Subcutaneous adipose tissue (tissue), 4 donors: Measurements from ENCODE around the gene PLD1. TPM values are rescaled to one million over a fixed set of nuclear protein-coding genes. Genes with fewer than 3 reads are reported as not detected.

ENCODE experiments used
- CTCF ChIP-seq: fragments of 450-650 bp; IDR thresholded peaks from one replicate; pipeline ENCODE4 v1.5.1; 2016; ENCODE audit warnings: low read depth, mild to moderate bottlenecking, control low read depth, antibody characterized with exemption, moderate library complexity
- total RNA-seq, 4 donors: library from RNA; depleted of rRNA; stranded (reverse); fragments of >200 nt; gene quantifications; one replicate each; pipeline ENCODE4 v1.1.0, GENCODE V29; 2016

Gene PLD1
- total RNA-seq, 4 donors from 2014 or later, result 20.5 to 48.2 (median 26.9) TPM

GRCh38 chr3:171828902-171829770 is 18.9 kb upstream of the PLD1 start:
- TF ChIP-seq CTCF, result no peak

- no peak for TF ChIP-seq CTCF
Measured at GRCh38 chr3:171827836-171828458, 17.7 kb upstream of the PLD1 start.

- no peak for TF ChIP-seq CTCF
Measured at GRCh38 chr3:171827385-171827784, 17.1 kb upstream of the PLD1 start.

GRCh38 chr3:171825222-171825828 is 15.0 kb upstream of the PLD1 start:
- TF ChIP-seq CTCF, result no peak

- no peak for TF ChIP-seq CTCF
Measured at GRCh38 chr3:171824824-171825221, 14.5 kb upstream of the PLD1 start.

GRCh38 chr3:171824116-171824515 is 13.8 kb upstream of the PLD1 start:
- no peak for TF ChIP-seq CTCF
